Subcutaneous adipose tissue (tissue), 4 donors: ENCODE results near the gene LRFN2. TPM values are rescaled to one million over a fixed set of nuclear protein-coding genes. Genes with fewer than 3 reads are reported as not detected.

ENCODE experiments used
- CTCF ChIP-seq: fragments of 450-650 bp; IDR thresholded peaks from one replicate; pipeline ENCODE4 v1.5.1; 2016; ENCODE audit warnings: low read depth, mild to moderate bottlenecking, control low read depth, antibody characterized with exemption, moderate library complexity
- total RNA-seq, 4 donors: library from RNA; depleted of rRNA; stranded (reverse); fragments of >200 nt; gene quantifications; one replicate each; pipeline ENCODE4 v1.1.0, GENCODE V29; 2016

LRFN2 gene
- total RNA-seq, 4 donors from 2014 or later: not detected

GRCh38 chr6:40471243-40471642, 115.9 kb downstream of the LRFN2 start:
- TF ChIP-seq CTCF: no peak

- no peak for TF ChIP-seq CTCF
Observed at GRCh38 chr6:40469323-40469722, 117.8 kb downstream of the LRFN2 start.

DNA sequence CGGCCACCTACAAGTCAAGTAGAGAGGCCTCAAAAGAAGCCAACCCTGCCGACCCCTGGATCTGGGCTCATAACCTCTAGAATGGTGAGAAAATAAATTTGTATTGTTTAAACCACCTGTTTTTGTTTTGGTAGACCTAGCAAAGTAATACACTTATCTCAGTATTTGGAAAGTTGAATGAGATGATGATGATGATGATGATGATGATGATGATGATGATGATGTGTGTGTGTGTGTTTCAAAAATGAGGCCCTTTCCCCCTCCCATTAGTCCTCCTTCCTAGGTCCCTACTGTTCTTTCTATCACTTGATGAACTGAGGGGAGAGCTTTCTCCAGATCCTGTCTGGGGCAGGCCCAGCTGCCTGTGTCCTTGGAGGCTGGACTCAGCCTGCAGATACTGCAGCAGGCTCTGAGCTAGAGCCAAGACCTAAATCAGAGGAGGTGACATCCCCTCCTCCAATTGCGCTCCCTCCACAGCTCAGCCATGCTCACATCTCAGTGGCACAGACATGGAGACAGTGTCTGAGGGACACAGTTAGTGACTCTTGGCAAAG, 120.1 kb downstream of the LRFN2 start:
- no peak for TF ChIP-seq CTCF

DNA sequence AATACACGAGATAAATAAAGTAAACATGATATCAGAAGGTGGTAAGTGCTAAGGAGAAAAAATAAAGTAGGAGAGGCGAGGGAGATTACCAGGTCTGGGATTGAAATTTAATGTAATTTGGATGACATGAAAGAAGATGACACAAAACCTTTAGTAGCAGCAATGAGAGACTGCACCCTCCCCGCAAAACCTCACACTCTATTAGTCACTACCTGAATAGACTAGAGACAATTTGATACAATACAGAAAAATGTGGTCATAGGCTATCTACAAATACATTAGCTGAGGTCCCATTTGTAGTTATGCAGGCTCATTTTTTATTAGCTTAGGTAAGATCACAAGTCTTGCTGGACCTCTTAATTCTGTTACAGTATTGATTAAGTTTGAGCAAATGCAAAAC, 125.5 kb downstream of the LRFN2 start:
- no peak for TF ChIP-seq CTCF

- no peak for TF ChIP-seq CTCF
Observed at GRCh38 chr6:40460380-40460779, 126.8 kb downstream of the LRFN2 start.

DNA sequence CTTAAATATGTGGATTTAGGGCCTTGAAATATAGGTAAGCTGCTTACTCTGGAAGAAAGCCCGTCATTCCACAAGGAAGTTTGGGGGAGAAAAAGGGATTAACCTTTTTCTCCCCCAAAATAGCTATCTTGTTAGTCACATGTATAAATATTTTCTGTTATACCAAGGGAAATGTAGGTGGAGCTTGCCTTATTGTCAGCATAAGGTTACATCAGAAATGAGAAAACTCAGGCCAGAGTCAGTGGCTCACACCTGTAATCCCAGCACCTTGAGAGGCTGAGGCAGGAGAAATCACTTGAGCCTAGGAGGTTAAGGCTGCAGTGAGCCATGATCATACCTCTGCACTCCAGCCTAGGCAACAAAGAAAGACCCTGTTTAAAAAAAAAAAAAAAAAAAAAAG, 129.9 kb downstream of the LRFN2 start:
- no peak for TF ChIP-seq CTCF

- no peak for TF ChIP-seq CTCF
Observed at GRCh38 chr6:40456390-40457013, 130.7 kb downstream of the LRFN2 start.
